Measurements from ENCODE around the gene EOGT.
A peak's percentile ranks its signal among the peaks of the same experiment; 100 is the strongest.

DNA sequence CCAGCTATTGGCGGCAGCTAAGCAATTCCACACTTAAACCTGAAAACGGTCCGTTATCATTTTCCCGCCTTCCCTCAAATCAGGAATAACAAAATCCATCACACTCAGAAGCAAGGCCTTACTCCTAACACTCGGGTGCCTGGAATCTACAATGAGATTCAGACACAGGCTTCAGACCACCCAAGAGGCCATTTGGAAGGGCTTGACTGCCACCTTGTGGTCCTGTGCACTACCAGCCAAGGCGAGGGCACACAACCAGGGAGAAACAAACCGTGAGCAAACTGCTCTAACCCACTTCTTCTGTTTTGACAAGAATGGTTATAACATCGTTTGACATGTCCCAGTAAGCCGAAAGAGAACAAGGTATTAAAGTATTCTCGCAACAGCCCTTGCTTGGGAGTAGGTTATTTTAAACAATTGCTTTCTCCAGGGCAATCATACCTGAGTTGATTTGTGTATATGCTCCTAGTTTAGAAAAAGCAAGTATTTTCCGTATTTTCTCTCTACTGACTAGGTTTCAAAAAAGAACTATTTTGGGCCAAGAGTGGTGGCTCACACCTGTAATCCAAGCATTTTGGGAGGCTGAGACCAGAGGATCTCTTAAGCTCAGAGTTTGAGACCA, 41.0 kb downstream of the EOGT start:
- no peak for TF ChIP-seq POLR2A (IDR thresholded peaks at IDR 0.05)
- TF ChIP-seq, protein P1, sequence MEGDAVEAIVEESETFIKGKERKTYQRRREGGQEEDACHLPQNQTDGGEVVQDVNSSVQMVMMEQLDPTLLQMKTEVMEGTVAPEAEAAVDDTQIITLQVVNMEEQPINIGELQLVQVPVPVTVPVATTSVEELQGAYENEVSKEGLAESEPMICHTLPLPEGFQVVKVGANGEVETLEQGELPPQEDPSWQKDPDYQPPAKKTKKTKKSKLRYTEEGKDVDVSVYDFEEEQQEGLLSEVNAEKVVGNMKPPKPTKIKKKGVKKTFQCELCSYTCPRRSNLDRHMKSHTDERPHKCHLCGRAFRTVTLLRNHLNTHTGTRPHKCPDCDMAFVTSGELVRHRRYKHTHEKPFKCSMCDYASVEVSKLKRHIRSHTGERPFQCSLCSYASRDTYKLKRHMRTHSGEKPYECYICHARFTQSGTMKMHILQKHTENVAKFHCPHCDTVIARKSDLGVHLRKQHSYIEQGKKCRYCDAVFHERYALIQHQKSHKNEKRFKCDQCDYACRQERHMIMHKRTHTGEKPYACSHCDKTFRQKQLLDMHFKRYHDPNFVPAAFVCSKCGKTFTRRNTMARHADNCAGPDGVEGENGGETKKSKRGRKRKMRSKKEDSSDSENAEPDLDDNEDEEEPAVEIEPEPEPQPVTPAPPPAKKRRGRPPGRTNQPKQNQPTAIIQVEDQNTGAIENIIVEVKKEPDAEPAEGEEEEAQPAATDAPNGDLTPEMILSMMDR (IDR thresholded peaks at IDR 0.05) = peak; percentile 32 to 66 (median 54)
- no peak for TF ChIP-seq POLR2AphosphoS5 (IDR thresholded peaks at IDR 0.05)
